Activated naive CD8-positive, alpha-beta T cell treated with anti-CD3 and anti-CD28 coated beads, Interleukin-2, amount 50 U/mL, for 24 hours (primary cell): ENCODE results near the gene NTRK2.

ENCODE experiments used
- ATAC-seq: fragments of 150-1000 bp; cut with Tn5 transposase; one replicate; pipeline ENCODE4 v1.10.0; 2021
- DNase-seq: peaks from one replicate; pipeline ENCODE4 v3.0.0; 2021
- H3K27ac Mint-ChIP-seq: one replicate; pipeline ENCODE4 v1.8.0; 2021; ENCODE audit warnings: mild to moderate bottlenecking, mixed read lengths
- H3K27me3 Mint-ChIP-seq: one replicate; pipeline ENCODE4 v1.8.0; 2021; ENCODE audit warnings: mixed read lengths
- H3K36me3 Mint-ChIP-seq: one replicate; pipeline ENCODE4 v1.8.0; 2021; ENCODE audit warnings: low read depth, mixed read lengths
- H3K4me1 Mint-ChIP-seq: one replicate; pipeline ENCODE4 v1.8.0; 2021; ENCODE audit warnings: mixed read lengths
- H3K4me3 Mint-ChIP-seq: one replicate; pipeline ENCODE4 v1.8.0; 2021; ENCODE audit warnings: mild to moderate bottlenecking, moderate library complexity, mixed read lengths
- H3K9me3 Mint-ChIP-seq: one replicate; pipeline ENCODE4 v1.8.0; 2021; ENCODE audit warnings: mixed read lengths

The NTRK2 gene

DNA sequence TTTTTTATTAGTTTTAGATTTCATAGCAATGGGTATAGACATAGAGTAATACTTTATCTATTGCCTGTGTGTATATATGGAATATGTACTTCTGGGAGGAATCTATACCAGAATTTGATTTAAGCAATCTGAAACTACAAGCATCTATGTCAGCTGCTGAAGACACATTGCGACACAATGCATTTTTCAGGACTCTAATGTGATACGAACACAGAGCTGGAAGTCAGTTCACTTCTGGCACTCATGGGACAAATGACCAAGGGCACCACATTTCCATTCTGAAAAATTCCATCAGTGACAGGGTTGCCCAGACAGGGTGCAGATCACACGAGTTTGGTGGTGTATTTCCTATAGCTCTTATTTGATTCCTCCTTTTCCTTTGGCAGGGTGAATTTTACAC is 259.5 kb downstream of the NTRK2 start:
- H3K9me3 Mint-ChIP-seq, result no peaks in the 10 kb centered on the region
- H3K36me3 Mint-ChIP-seq, result no peaks in the 10 kb centered on the region
- H3K27me3 Mint-ChIP-seq, result peaks cover 17% of the 10 kb centered on the region
- H3K4me3 Mint-ChIP-seq, result no peak overlapping the region
- no peak overlapping the region for H3K27ac Mint-ChIP-seq
- ATAC-seq, result no peak
- no peak for DNase-seq
- no peaks in the 10 kb centered on the region for H3K4me1 Mint-ChIP-seq

DNA sequence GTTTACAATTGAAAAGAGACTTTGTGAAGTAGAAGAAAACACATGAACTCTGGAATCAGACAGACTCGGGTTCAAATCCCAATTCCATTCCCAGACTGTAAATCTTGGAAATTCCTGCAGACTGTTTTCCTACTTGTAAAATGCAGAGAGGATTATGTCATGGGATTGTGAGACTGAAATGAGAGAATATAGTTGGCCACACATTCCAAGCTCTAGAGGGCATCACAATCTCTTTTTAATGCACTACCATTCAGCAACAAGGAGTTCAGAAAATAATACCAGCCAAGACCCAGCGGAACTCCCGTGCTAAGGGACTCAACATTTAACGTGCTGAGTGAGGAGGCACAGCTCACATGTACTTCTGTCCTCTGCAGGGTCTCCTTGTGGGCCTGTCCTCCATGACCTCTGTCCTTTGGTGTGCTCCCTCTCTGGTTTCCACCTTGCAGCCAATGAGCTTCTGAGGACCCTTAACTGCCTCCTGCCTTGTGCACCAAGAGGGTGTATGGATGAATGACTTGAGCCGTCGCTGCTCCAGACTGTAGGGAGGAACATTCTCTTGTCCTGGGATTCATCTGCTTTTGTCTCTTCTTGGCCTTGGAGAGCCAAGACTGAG is 263.5 kb downstream of the NTRK2 start:
- H3K27ac Mint-ChIP-seq, result no peak overlapping the region
- peaks cover 9% of the 10 kb centered on the region for H3K27me3 Mint-ChIP-seq
- H3K4me3 Mint-ChIP-seq, result no peak overlapping the region
- no peaks in the 10 kb centered on the region for H3K36me3 Mint-ChIP-seq
- DNase-seq (no peak), ATAC-seq (no peak)
- H3K4me1 Mint-ChIP-seq, result no peaks in the 10 kb centered on the region
- no peaks in the 10 kb centered on the region for H3K9me3 Mint-ChIP-seq

DNA sequence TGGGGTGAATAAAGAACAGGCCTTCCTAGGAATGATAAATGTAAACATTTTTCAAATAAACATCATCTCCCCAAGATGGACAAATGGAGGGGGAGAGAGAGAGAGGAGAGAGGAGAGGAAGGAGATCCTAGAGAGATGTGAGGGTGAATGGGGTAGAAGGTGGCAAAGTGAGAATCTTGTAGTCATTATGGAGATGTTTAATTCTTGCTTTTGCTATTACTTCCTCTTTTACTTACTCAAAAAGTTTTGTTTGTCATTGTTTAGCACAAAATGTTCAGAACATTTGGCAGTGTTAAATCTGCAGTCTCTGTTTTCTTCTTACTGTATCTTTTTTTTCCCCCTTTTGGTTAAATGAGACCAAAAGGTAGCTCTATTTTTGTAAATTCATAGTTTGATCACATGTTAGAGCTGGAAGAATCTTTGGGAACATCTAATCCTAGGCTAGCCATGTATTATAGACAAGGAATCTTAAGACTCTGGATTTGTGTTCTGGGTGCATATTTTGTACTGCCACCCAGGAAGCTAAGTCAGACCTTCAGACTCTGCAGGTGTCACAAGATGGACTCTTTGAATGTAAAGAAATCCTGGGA is 266.1 kb downstream of the NTRK2 start:
- no peak for DNase-seq
- Mint-ChIP-seq H3K4me1 (no peaks in the 10 kb centered on the region), H3K27me3 (peaks cover 3% of the 10 kb centered on the region), H3K4me3 (no peak overlapping the region), H3K36me3 (no peaks in the 10 kb centered on the region), H3K27ac (no peak overlapping the region), H3K9me3 (no peaks in the 10 kb centered on the region)
- ATAC-seq, result no peak

DNA sequence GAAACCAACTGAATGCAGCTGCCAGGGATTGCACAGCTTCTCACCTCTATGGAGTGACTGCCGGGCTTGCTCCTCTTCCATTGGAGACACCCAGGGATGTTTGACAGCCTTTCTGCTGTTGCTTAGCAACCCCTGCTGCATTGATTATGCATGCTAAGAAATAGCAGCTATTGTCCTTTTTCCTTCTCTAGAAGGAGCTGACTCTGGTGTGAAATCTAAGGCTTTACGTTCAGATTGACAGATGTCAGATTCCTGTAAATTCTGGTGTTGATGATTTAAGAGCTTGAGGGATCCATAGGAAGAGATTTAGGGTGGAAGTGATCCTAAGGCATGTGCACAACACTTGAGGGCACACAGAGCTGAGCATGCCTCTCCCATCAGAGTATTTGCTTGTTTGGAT is 267.7 kb downstream of the NTRK2 start:
- Mint-ChIP-seq H3K4me1 (no peaks in the 10 kb centered on the region), H3K36me3 (no peaks in the 10 kb centered on the region), H3K27me3 (peaks cover 3% of the 10 kb centered on the region), H3K9me3 (no peaks in the 10 kb centered on the region), H3K4me3 (no peak overlapping the region), H3K27ac (no peak overlapping the region)
- DNase-seq, result no peak
- no peak for ATAC-seq

DNA sequence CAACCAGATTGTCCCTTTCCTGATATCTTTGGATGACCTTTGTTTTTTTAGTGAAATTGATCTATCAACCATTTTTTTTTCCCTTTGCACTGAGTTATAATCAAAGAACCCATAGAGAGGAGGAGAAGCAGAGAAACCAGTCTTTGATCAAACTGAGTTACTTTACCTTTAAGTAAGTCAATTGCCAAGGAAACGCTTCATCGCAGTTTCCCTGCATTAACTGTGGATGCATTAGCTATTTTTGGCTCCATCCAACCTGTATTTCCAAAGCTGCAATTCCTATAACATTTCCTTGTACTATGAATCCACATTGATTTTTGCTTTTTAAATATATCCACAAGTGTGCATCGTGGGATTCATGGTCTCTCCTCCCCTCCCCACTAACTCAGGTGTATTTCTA is 268.1 kb downstream of the NTRK2 start:
- no peak overlapping the region for H3K4me3 Mint-ChIP-seq
- DNase-seq (no peak), ATAC-seq (no peak)
- no peaks in the 10 kb centered on the region for H3K4me1 Mint-ChIP-seq
- no peaks in the 10 kb centered on the region for H3K9me3 Mint-ChIP-seq
- no peak overlapping the region for H3K27ac Mint-ChIP-seq
- H3K36me3 Mint-ChIP-seq, result no peaks in the 10 kb centered on the region
- peaks cover 3% of the 10 kb centered on the region for H3K27me3 Mint-ChIP-seq

DNA sequence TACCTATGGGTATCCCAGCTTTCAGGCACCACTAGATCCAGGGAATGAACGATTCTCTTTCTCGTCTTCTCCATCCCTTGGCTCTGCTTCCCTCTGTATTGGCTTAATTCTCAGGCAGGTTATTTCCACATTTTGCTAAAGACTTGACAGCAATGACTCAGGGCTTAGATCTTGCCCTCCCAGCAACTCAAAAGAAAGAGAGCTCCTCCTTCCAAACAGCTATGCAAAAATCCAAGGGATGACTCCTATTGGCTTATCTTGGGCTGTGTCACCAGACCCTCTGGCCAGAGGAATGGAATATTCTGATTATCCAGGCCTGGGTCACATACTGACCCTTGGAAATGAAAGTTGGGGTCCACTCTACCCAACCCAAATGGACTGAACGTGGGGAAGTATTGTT is 270.2 kb downstream of the NTRK2 start:
- ATAC-seq (no peak), DNase-seq (no peak)
- no peak overlapping the region for H3K27ac Mint-ChIP-seq
- no peaks in the 10 kb centered on the region for H3K4me1 Mint-ChIP-seq
- no peaks in the 10 kb centered on the region for H3K9me3 Mint-ChIP-seq
- H3K4me3 Mint-ChIP-seq, result no peak overlapping the region
- H3K36me3 Mint-ChIP-seq, result no peaks in the 10 kb centered on the region
- H3K27me3 Mint-ChIP-seq, result no peaks in the 10 kb centered on the region

DNA sequence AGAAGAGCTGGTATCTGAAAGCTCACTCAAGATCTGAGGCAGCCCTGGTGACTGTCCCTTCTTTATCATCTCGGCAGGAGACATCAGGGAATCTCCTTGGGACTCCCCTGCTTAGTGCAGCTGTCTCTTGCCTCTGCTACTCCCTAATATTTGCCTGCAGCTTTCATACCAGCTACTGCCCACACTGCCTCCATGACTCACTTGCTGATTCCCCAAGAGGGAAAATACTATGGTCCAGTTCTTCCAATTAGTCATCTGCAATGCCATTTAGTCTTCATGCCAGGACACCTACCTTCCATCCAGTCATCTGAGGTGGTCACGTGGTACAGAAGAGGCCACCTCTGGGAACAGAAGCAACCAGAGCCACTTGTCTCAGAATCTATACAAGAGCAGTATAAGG is 270.8 kb downstream of the NTRK2 start:
- Mint-ChIP-seq H3K4me3 (no peak overlapping the region), H3K36me3 (no peaks in the 10 kb centered on the region), H3K4me1 (no peaks in the 10 kb centered on the region), H3K27ac (no peak overlapping the region), H3K27me3 (no peaks in the 10 kb centered on the region), H3K9me3 (no peaks in the 10 kb centered on the region)
- no peak for ATAC-seq
- DNase-seq, result no peak

DNA sequence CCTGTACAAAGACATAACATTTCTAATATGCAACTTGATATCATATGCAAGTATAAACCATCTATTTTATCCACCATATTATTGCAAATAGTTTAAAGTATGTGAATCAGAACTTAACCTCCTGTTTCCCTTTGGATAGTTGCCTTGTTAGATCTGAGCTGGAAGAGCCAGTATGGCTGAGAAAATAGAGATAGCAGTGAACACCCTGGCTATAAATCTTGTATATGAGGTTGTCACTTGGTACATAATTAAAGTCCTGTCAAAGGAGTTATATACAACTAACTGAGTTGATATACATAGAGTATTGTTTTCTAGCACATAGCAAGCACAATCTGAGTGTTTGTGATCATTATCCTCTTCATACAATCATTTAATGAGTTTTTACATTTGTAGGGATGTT is 272.3 kb downstream of the NTRK2 start:
- Mint-ChIP-seq H3K4me1 (no peaks in the 10 kb centered on the region), H3K36me3 (no peaks in the 10 kb centered on the region)

DNA sequence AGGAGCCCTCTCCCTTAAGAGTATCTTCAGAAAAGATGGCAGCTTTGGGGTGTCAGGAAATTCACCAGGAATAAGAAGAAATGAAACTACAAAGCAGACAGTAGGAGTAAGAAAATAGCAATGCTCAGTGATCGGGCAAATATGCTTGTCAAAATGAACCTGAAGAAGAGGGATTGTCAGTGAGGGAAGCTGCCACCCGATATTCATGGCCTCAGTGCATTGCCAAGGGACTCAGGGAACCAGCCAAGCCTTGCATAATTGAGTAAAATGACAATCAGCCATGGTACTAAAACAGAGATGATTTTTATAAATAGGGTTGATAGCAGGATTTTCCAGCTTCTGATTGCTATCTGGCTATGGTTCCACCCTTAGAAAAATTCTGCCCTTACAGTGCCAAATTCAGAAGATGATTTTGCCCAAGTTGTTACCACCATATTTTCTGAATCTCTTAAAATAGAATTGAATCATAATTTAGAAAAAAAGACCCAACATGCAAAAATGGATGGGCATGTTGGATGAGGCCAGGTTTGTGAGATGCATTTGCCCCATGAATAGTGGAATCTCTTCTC is 274.0 kb downstream of the NTRK2 start:
- no peaks in the 10 kb centered on the region for H3K9me3 Mint-ChIP-seq
- DNase-seq (no peak), ATAC-seq (no peak)
- no peaks in the 10 kb centered on the region for H3K36me3 Mint-ChIP-seq
- no peak overlapping the region for H3K27ac Mint-ChIP-seq
- no peaks in the 10 kb centered on the region for H3K4me1 Mint-ChIP-seq
- no peaks in the 10 kb centered on the region for H3K27me3 Mint-ChIP-seq
- H3K4me3 Mint-ChIP-seq, result no peak overlapping the region

More for the DNA sequence above, 272.3 kb downstream of the NTRK2 start:
- ATAC-seq (no peak), DNase-seq (no peak)
- no peaks in the 10 kb centered on the region for H3K27me3 Mint-ChIP-seq
- no peak overlapping the region for H3K27ac Mint-ChIP-seq
- no peak overlapping the region for H3K4me3 Mint-ChIP-seq
- no peaks in the 10 kb centered on the region for H3K9me3 Mint-ChIP-seq

DNA sequence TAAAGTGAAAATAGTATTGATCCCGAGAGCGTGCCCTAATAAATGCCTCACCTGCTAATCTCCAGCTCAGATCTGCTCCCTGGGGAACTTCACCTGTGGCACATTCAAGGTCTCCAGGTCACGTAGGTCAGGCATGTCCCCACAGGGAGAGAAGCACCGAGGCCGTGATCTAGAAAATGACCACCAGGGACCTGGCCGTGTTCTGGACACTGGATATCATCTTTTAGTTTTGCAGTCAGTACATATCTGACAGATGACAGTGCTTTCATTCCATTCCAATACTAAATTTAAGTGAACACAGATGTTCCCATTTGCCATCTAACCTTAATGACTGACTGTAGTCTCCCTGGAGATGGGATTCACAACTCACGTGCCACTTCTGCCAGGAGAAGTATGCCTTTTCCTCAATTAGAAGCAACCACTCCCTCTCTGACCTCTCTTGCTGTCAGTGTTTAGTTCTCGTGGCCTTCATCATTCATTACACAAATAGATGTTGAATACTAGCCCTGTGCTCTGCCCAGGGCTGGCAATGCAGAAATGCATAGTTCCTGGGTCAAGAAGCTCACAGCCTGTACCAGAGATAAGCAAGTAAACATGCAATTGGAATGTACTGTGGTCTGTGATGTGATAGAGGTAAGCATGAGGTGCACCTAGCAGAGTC is 276.5 kb downstream of the NTRK2 start:
- no peak for DNase-seq
- ATAC-seq, result no peak
- Mint-ChIP-seq H3K27ac (no peak overlapping the region), H3K36me3 (no peaks in the 10 kb centered on the region), H3K9me3 (no peaks in the 10 kb centered on the region), H3K27me3 (no peaks in the 10 kb centered on the region), H3K4me1 (no peaks in the 10 kb centered on the region), H3K4me3 (no peak overlapping the region)

DNA sequence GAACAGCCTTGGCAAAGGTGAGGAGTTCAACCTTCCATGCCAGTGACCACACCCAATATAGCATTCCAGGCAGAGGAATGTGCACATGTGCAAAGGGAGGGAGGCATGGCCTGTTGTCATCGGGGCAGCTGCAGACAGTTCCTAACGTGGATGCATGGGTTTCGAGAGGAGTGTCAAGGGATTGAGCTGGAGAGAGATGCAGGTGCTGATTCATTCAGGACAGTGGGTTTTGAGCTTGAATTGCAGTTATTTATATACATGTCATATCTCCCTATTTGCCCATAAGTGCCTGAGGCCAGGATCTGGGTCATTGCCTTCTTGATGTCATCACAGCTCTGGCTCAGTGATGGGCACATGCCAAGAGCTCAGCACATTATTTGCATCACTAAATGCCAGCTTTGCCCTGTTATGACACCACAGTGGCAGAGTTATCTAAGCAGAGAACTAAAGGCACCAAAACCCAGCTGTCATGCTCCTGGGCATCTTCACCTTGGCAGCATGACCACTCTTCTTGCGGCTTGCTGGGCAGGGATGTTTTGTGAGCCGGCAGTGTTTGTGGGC is 278.0 kb downstream of the NTRK2 start:
- DNase-seq (no peak), ATAC-seq (no peak)
- Mint-ChIP-seq H3K27me3 (no peaks in the 10 kb centered on the region), H3K36me3 (no peaks in the 10 kb centered on the region), H3K27ac (no peak overlapping the region), H3K9me3 (no peaks in the 10 kb centered on the region), H3K4me1 (no peaks in the 10 kb centered on the region), H3K4me3 (no peak overlapping the region)

DNA sequence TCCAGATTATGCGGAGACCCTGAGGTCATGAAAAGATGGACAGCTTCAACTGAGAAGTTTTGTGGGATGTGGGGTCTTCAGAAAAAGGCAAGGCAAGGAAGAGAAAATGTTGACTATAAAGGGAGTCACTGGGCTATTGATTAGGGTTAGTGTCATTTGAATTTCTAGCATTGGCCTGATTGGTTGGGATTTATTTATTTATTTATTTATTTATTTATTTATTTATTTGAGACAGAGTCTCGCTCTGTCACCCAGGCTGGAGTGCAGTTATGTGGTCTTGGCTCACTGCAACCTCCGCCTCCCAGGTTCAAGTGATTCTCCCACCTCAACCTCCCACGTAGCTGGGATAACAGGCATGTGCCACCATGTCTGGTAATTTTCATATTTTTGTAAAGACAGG is 279.7 kb downstream of the NTRK2 start:
- no peaks in the 10 kb centered on the region for H3K4me1 Mint-ChIP-seq
- H3K36me3 Mint-ChIP-seq, result no peaks in the 10 kb centered on the region
- no peak for ATAC-seq

DNA sequence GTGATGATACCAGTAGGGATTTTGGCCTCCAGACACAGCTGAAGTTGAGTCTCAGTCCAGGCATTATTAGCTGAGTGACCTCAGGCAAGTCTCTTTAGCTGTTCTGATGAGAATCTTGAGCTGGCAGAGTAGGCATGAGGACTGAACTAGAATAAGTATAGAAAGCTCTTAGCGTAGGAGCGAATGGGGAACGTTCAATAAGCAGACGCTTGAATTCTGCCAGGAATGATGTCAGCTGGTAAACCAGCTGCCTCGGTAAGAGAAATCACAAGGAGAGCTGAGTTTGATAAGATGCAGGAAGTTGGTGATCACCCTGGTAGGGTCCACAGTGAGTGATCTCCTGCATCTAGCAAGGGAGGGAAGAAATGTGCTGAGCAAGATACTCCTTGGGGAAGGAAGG is 280.4 kb downstream of the NTRK2 start:
- Mint-ChIP-seq H3K27me3 (peaks cover 8% of the 10 kb centered on the region), H3K27ac (no peak overlapping the region), H3K9me3 (no peaks in the 10 kb centered on the region), H3K4me3 (no peak overlapping the region), H3K36me3 (no peaks in the 10 kb centered on the region), H3K4me1 (no peaks in the 10 kb centered on the region)
- DNase-seq, result no peak
- no peak for ATAC-seq

More for the DNA sequence above, 279.7 kb downstream of the NTRK2 start:
- H3K27me3 Mint-ChIP-seq, result peaks cover 6% of the 10 kb centered on the region
- no peaks in the 10 kb centered on the region for H3K9me3 Mint-ChIP-seq
- no peak for DNase-seq
- no peak overlapping the region for H3K4me3 Mint-ChIP-seq
- no peak overlapping the region for H3K27ac Mint-ChIP-seq

DNA sequence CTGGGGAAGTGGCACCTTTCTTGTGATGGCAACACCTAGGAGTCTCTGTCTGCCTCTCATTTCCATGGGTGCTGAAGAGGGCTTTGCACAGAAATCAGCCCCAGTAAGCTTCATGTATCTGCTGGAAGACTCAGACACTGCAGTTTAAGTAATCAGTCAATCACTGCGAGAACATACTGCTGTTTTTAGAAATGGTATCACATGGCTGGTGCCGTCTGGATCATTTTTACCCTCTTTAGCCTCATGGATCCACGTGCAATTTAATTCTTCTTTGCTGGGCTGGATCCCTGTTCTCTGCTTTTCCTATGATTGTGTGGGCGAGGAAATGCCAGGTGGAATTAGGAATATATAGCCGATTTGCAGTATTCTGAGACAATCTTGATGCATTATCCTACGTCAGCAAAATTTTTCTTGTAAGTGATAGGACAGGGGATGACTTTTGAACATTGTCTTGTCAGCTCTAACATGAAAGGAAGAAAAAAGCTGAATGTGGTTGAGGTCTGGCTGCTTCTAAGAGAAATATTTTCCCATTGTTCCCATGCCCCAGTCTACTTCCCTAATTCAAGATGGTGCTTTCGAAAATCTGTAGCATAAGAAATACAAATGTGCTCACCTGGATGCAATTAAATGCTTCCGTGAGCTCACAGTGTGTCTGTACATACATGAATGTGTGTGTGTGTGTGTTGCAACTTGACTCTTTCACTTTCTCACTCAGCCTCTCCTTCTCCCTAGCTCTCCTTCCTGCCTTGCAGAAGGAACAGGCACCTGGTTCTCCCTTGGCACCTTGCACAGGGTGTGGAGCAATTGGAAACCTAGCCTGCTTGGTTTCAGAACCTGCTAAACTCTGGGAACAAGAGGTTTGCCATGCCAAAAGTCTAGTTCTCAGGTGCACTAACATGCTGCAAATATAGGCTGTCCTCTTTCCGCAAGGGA is 281.6 kb downstream of the NTRK2 start:
- Mint-ChIP-seq H3K27ac (no peak overlapping the region), H3K4me1 (no peaks in the 10 kb centered on the region), H3K9me3 (no peaks in the 10 kb centered on the region), H3K36me3 (no peaks in the 10 kb centered on the region), H3K27me3 (peaks cover 11% of the 10 kb centered on the region), H3K4me3 (no peak overlapping the region)
- ATAC-seq (no peak), DNase-seq (no peak)
